ENCODE data around the gene CBFA2T2. TPM values are rescaled to one million over a fixed set of nuclear protein-coding genes. Genes with fewer than 3 reads are reported as not detected.
A peak's percentile ranks its signal among the peaks of the same experiment; 100 is the strongest.

The CBFA2T2 gene
- total and polyA plus RNA-seq, 2 of the 4 experiments (the other 2 are of a cell fraction), result 3.8 to 6.2 TPM

DNA sequence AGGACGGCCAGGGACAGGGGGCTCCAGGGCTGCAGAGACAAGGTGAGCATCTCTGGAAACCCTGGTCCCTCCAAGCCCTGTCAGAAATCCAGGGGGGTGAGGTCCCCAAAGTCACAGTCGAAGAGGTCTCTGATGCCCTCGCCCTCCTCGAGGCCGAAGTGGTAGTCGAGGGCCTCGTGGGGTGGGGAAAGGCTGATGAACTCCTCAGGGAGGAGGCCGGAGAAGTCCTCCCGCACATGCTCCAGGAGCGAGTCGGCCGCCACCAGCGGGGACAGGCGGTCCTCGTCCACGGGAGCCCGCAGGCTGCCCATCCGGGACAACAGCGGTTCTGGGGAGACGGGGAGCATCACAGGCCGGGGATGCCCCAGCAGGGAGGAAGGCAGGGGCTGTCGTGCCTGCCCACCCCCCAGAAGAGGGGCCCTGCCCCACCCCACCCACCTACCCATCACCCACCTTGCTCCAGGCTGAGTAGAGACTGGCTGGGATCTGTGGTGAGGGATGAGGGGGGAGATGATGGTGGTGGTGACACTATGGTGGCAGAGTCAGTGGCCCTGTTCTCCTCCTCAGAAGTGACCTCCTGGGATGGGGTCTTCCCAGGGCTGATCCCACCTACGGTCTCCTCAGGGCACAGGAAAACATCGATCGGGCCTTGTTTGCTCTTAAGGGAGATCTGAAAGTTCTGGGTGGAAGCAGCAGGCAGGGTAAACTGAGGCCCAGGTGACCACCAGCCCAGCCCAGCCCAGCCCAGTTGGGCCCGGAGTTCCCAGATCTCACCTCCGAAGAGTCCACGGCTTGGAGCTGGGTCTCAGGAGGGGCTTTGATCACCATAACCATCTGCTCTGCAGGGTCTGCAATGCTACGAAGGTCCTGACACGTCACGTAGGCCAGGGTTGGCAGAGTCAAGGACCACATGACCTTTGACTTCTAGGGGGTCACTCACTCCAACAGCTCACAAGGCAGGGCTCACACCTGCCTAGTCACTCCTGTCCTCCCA is 187.1 kb downstream of the CBFA2T2 start:
- H3K4ac ChIP-seq (ENCODE audit: low read depth, low read length), result no peak overlapping the region
- no peak overlapping the region for H3K14ac ChIP-seq (replicated peaks; ENCODE audit: low read depth, low read length)
- peaks cover 34% of the 10 kb centered on the region for H4K20me1 ChIP-seq (ENCODE audit: insufficient read depth, low read length)
- no peak overlapping the region for H3K56ac ChIP-seq (ENCODE audit: extremely low read depth, insufficient read depth, low read length)
- no peak overlapping the region for H3K23ac ChIP-seq (ENCODE audit: low read depth, low read length)
- peaks cover 8 to 57% of the 10 kb centered on the region in 2 experiments; a peak in 3 of 4 replicates for H3K79me1 ChIP-seq (ENCODE audit: low read depth in 1 of 2, low read length in 2 of 2)
- H2BK15ac ChIP-seq (ENCODE audit: low read depth, low read length), result no peak overlapping the region
- H4K91ac ChIP-seq (ENCODE audit: insufficient read depth, low read depth, low read length), result no peak overlapping the region
- H2BK20ac ChIP-seq (ENCODE audit: low read depth, low read length), result no peak overlapping the region
- CTCF ChIA-PET, result no interaction called here
- POLR2A ChIA-PET (ENCODE audit: unreplicated experiment), result interaction anchor here (0.7 kb wide), 1 partner anchor 235 kb away, joined by 3 read pairs; no protein-coding TSS in a partner anchor
- no peaks in the 10 kb centered on the region; the same call in 1 of the 2 replicates for H3K36me3 ChIP-seq (ENCODE audit: control insufficient read depth, insufficient read depth, low read length)
- H4K8ac ChIP-seq (ENCODE audit: low read depth in 2 of 2, low read length in 2 of 2), result no peak overlapping the region
- no peak overlapping the region for H3K9ac ChIP-seq (ENCODE audit: low read depth, low read length)
- peaks cover 29% of the 10 kb centered on the region for H3K4me1 ChIP-seq (ENCODE audit: control insufficient read depth, insufficient read depth, low read length)
- in situ Hi-C loops (cut with MboI; ENCODE audit: low sequenced_read_pairs), result no loop called here
- dilution Hi-C loops (cut with HindIII; ENCODE audit: low sequenced_read_pairs, unreplicated experiment), result no loop called here
- DNase-seq, result no peak
- peak overlapping the region; percentile 15 for H2AK9ac ChIP-seq (replicated peaks; ENCODE audit: low read depth, low read length, poor library complexity)
- BruUV-seq (replicated peaks), result no TSS peak
- H3K4me2 ChIP-seq (ENCODE audit: low read depth, low read length), result no peak overlapping the region
- no peak overlapping the region for H2AK5ac ChIP-seq (ENCODE audit: low read depth, low read length)
- H2BK120ac ChIP-seq (ENCODE audit: low read depth, low read length), result no peak overlapping the region
- H3K27me3 ChIP-seq (ENCODE audit: control insufficient read depth, insufficient read depth, low read length), result no peaks in the 10 kb centered on the region
- H3K9me3 ChIP-seq (ENCODE audit: control insufficient read depth, insufficient read depth, low read length), result no peaks in the 10 kb centered on the region
- no peak overlapping the region for H2BK5ac ChIP-seq (ENCODE audit: low read depth, low read length, poor library complexity, severe bottlenecking)
- no peak overlapping the region for H2AFZ ChIP-seq (replicated peaks; ENCODE audit: low read length, poor library complexity)
- no peak overlapping the region for H3K4me3 ChIP-seq (ENCODE audit: insufficient read depth, low read depth, low read length)
- H4K5ac ChIP-seq (ENCODE audit: low read depth, low read length), result no peak overlapping the region
- ATAC-seq (ENCODE audit: low read depth), result no peak
- H3K27ac ChIP-seq (ENCODE audit: insufficient read depth, low read length), result no peak overlapping the region
- H3K18ac ChIP-seq (ENCODE audit: low read depth, low read length), result no peak overlapping the region
- peaks cover 26% of the 10 kb centered on the region for H3K9me1 ChIP-seq (ENCODE audit: insufficient read depth, low read length)
- intact Hi-C loops (cut with micrococcal nuclease), result no loop called here
- 96% methylated on average over 21 of the region's 31 CpGs; no CpG with 5 or more reads in 1 of the 2 experiments for WGBS, 2 experiments (ENCODE audit: extremely low coverage in 2 of 2, insufficient read length in 1 of 2)
- TF ChIP-seq CHD1 (IDR thresholded peaks at IDR 0.05; ENCODE audit: low read depth, low read length) (no peak), MXI1 (IDR thresholded peaks at IDR 0.05; ENCODE audit: borderline replicate concordance, low read depth, low read length) (no peak), MAFK (IDR thresholded peaks at IDR 0.05; ENCODE audit: low read depth, low read length) (no peak), MAZ (IDR thresholded peaks at IDR 0.05; ENCODE audit: borderline replicate concordance, low read depth, low read length) (no peak), CEBPB (IDR thresholded peaks at IDR 0.05; ENCODE audit: low read depth, low read length) (no peak), SMC3 (IDR thresholded peaks at IDR 0.05; ENCODE audit: low read depth, low read length) (no peak), FOS (IDR thresholded peaks at IDR 0.05; ENCODE audit: low read depth, low read length) (no peak), BHLHE40 (IDR thresholded peaks at IDR 0.05; ENCODE audit: low read depth, low read length) (no peak), RAD21 (IDR thresholded peaks at IDR 0.05; ENCODE audit: low read length) (no peak), RCOR1 (IDR thresholded peaks at IDR 0.05; ENCODE audit: insufficient replicate concordance, low read length) (no peak)
- TF ChIP-seq, protein P1, sequence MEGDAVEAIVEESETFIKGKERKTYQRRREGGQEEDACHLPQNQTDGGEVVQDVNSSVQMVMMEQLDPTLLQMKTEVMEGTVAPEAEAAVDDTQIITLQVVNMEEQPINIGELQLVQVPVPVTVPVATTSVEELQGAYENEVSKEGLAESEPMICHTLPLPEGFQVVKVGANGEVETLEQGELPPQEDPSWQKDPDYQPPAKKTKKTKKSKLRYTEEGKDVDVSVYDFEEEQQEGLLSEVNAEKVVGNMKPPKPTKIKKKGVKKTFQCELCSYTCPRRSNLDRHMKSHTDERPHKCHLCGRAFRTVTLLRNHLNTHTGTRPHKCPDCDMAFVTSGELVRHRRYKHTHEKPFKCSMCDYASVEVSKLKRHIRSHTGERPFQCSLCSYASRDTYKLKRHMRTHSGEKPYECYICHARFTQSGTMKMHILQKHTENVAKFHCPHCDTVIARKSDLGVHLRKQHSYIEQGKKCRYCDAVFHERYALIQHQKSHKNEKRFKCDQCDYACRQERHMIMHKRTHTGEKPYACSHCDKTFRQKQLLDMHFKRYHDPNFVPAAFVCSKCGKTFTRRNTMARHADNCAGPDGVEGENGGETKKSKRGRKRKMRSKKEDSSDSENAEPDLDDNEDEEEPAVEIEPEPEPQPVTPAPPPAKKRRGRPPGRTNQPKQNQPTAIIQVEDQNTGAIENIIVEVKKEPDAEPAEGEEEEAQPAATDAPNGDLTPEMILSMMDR (conservative IDR thresholded peaks at IDR 0.05; ENCODE audit: low read depth, low read length), result no peak
- TF ChIP-seq, protein P2, sequence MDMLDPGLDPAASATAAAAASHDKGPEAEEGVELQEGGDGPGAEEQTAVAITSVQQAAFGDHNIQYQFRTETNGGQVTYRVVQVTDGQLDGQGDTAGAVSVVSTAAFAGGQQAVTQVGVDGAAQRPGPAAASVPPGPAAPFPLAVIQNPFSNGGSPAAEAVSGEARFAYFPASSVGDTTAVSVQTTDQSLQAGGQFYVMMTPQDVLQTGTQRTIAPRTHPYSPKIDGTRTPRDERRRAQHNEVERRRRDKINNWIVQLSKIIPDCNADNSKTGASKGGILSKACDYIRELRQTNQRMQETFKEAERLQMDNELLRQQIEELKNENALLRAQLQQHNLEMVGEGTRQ (IDR thresholded peaks at IDR 0.05; ENCODE audit: low read depth, low read length), result no peak
- TF ChIP-seq, protein P3, sequence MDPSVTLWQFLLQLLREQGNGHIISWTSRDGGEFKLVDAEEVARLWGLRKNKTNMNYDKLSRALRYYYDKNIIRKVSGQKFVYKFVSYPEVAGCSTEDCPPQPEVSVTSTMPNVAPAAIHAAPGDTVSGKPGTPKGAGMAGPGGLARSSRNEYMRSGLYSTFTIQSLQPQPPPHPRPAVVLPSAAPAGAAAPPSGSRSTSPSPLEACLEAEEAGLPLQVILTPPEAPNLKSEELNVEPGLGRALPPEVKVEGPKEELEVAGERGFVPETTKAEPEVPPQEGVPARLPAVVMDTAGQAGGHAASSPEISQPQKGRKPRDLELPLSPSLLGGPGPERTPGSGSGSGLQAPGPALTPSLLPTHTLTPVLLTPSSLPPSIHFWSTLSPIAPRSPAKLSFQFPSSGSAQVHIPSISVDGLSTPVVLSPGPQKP (IDR thresholded peaks at IDR 0.05; ENCODE audit: borderline replicate concordance, low read depth, low read length), result no peak

Data from IMR-90 (cell line).